PC-9 (cell line): Measurements from ENCODE around the gene GSDME.

Source experiments
- CTCF ChIP-seq: fragments of 200-600 bp; sonication (generic); conservative IDR thresholded peaks from 2 replicates; pipeline ENCODE4 v1.6.1; 2017; ENCODE audit warnings: mixed run types, antibody characterized with exemption, mild to moderate bottlenecking, moderate library complexity
- EZH2 ChIP-seq: fragments of 200-600 bp; sonication (generic); IDR thresholded peaks from 2 replicates; pipeline ENCODE4 v1.8.0; 2017; ENCODE audit warnings: antibody characterized with exemption, low read depth

- TF ChIP-seq CTCF (no peak), EZH2 (no peak)
These were observed 16.4 kb upstream of the GSDME start for GRCh38 chr7:24773646-24774045.
